Measurements from ENCODE around the gene TLCD2. TPM values are rescaled to one million over a fixed set of nuclear protein-coding genes. Genes with fewer than 3 reads are reported as not detected.

The TLCD2 gene
- total RNA-seq, 3 donors from 2014 or later = 3.7 to 10.9 (median 6.9) TPM

DNA sequence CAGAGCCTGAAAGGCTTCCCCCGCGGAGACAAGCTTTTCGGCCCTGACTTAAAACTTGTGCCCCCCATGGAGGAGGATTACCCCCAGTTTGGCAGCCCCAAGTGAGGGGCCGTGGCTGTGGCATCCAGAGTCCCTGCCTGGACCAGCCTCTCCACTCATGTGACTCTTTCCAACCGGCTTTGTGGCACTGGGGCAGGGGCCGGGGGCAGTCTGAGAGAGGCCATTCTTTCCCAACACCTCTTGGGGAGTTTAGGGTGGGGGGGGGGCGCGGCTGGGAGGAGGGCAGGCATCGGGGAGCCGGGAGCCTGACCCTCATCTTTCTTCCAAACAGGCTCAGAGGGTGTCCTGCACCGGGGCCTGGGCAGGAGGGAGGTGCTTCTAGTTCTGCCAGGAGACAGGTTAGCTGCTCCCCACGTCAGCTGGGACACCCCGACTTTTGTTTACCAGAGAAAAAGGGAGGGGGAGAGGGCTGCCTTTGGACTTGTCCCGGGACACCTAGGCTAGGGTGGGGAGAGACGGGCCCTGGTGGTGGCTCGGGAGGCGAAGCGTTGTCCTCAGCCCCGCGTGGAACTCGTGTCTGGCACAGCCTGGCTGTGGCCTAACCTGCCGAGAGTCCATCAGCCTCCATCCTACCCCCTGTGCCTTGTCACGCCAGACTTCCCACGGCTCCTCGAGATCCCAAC is 44.4 kb upstream of the TLCD2 start:
- Histone ChIP-seq H3K27me3 (no peaks in the 10 kb centered on the region), H3K4me1 (peaks cover 0 to 6% of the 10 kb centered on the region in 2 donors), H3K4me3 (peak overlapping the region in 2 of 3 donors; percentile 3 to 46), H3K9me3 (no peaks in the 10 kb centered on the region), H3K27ac (peak overlapping the region; percentile 68 to 74), H3K36me3 (no peaks in the 10 kb centered on the region)
- intact Hi-C loops (cut with DNase I; ENCODE audit: low total_unique reads) = no loop called here
- DNase-seq (ENCODE audit: low spot score in 2 of 2) = no peak
- TF ChIP-seq POLR2A (IDR thresholded peaks at IDR 0.05) = no peak
- TF ChIP-seq, protein P1, sequence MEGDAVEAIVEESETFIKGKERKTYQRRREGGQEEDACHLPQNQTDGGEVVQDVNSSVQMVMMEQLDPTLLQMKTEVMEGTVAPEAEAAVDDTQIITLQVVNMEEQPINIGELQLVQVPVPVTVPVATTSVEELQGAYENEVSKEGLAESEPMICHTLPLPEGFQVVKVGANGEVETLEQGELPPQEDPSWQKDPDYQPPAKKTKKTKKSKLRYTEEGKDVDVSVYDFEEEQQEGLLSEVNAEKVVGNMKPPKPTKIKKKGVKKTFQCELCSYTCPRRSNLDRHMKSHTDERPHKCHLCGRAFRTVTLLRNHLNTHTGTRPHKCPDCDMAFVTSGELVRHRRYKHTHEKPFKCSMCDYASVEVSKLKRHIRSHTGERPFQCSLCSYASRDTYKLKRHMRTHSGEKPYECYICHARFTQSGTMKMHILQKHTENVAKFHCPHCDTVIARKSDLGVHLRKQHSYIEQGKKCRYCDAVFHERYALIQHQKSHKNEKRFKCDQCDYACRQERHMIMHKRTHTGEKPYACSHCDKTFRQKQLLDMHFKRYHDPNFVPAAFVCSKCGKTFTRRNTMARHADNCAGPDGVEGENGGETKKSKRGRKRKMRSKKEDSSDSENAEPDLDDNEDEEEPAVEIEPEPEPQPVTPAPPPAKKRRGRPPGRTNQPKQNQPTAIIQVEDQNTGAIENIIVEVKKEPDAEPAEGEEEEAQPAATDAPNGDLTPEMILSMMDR (IDR thresholded peaks at IDR 0.05) = no peak
- TF ChIP-seq POLR2AphosphoS5 (IDR thresholded peaks at IDR 0.05) = no peak

- H3K27ac ChIP-seq = peak overlapping the region; percentile 68 to 74
- intact Hi-C loops (cut with DNase I; ENCODE audit: low total_unique reads) = no loop called here
- TF ChIP-seq POLR2A (IDR thresholded peaks at IDR 0.05) = no peak
- TF ChIP-seq, protein P1 (IDR thresholded peaks at IDR 0.05) = no peak
- TF ChIP-seq POLR2AphosphoS5 (IDR thresholded peaks at IDR 0.05) = no peak
These were observed 43.7 kb upstream of the TLCD2 start for GRCh38 chr17:1753767-1754429.

DNA sequence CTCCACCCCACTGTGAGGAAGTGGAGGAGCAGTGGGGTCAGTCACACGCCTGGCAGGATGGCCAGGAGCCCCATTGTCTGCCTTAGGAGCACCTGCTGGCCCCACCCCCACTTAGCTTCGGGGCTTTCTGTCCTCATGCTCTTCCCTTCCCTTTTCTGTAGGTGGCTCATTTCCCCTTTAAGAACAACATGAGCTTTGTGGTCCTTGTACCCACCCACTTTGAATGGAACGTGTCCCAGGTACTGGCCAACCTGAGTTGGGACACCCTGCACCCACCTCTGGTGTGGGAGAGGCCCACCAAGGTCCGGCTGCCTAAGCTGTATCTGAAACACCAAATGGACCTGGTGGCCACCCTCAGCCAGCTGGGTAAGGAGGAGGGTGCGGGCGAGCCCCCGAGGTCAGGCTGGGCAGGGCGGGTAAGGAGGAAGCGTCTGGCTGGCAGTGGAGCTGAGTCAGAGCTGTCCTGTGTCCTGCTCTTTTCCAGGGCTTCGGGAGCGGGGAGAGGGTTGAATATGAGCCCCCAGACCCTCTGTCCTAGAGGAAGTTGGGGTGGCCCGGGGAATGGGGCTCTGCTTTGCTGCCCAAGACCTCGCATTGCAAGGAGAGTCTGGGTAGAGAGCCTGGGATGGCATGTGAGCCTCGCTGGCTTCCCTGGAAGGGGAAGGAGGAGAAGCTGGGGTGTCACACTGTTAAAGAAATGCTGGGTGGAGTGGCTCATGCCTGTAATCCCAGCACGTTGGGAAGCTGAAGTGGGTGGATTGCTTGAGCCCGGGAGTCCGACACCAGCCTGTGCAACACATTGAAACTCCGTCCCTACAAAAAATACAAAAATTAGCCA is 42.5 kb upstream of the TLCD2 start:
- intact Hi-C loops (cut with DNase I; ENCODE audit: low total_unique reads) = no loop called here
- peaks cover 0 to 6% of the 10 kb centered on the region in 2 donors for H3K4me1 ChIP-seq
- DNase-seq (ENCODE audit: low spot score in 2 of 2) = peak in 1 of 2 donors; percentile 81
- H3K36me3 ChIP-seq = no peaks in the 10 kb centered on the region
- peak in 1 of 3 donors; percentile 50 for TF ChIP-seq POLR2AphosphoS5 (IDR thresholded peaks at IDR 0.05)
- TF ChIP-seq, protein P1 (IDR thresholded peaks at IDR 0.05) = no peak
- H3K27ac ChIP-seq = peak overlapping the region; percentile 81 to 83
- H3K4me3 ChIP-seq = peak overlapping the region in 2 of 3 donors; percentile 39 to 59
- no peaks in the 10 kb centered on the region for H3K27me3 ChIP-seq
- no peaks in the 10 kb centered on the region for H3K9me3 ChIP-seq

More at GRCh38 chr17:1753767-1754429, 43.7 kb upstream of the TLCD2 start:
- no peaks in the 10 kb centered on the region for H3K9me3 ChIP-seq
- peak overlapping the region in 1 of 3 donors; percentile 46 for H3K4me3 ChIP-seq
- no peaks in the 10 kb centered on the region for H3K27me3 ChIP-seq
- H3K36me3 ChIP-seq = no peaks in the 10 kb centered on the region
- DNase-seq (ENCODE audit: low spot score in 2 of 2) = no peak
- H3K4me1 ChIP-seq = peaks cover 0 to 6% of the 10 kb centered on the region in 2 donors

DNA sequence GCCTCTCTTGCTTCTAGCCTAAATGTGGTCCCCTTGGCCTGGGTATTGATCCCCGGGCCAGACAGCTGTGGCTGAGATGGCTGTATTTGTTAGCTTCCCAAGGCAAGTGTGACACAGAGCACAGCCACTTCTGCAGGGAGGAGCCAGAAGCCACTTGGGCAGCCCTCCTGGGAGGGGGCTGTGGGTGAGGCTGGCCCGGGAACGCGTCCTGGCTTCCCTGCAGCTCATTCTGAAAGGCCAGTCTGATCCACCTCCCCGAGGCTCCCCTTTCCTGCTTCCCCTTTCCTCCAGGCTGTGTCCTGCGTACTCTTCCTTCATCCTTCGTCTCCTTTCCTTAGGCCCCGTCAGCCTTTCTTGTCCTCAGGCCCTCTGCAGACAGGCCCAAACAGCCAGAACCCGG is 40.5 kb upstream of the TLCD2 start:
- peaks cover 4 to 6% of the 10 kb centered on the region in 2 donors for H3K4me1 ChIP-seq
- no peaks in the 10 kb centered on the region for H3K36me3 ChIP-seq
- no peaks in the 10 kb centered on the region for H3K27me3 ChIP-seq
- intact Hi-C loops (cut with DNase I; ENCODE audit: low total_unique reads) = no loop called here
- TF ChIP-seq POLR2AphosphoS5 (IDR thresholded peaks at IDR 0.05) = no peak
- TF ChIP-seq POLR2A (IDR thresholded peaks at IDR 0.05) = no peak
- TF ChIP-seq, protein P1 (IDR thresholded peaks at IDR 0.05) = no peak
- no peak for DNase-seq (ENCODE audit: low spot score in 2 of 2)
- H3K4me3 ChIP-seq = no peak overlapping the region
- H3K9me3 ChIP-seq = no peaks in the 10 kb centered on the region
- peak overlapping the region; percentile 26 to 58 for H3K27ac ChIP-seq

Data from breast epithelium (tissue), 4 donors.